Measurements from ENCODE around the gene PNCK.

PNCK gene

GRCh38 chrX:153651540-153652079, 22.0 kb downstream of the PNCK start:
- in situ Hi-C loops (cut with HindIII; ENCODE audit: low sequenced_read_pairs) = no loop called here
- DNase-seq (ENCODE audit: low read depth) = no peak
- H3K4me3 ChIP-seq (ENCODE audit: low read depth, low read length) = no peak overlapping the region
- TF ChIP-seq CTCF (IDR thresholded peaks at IDR 0.05; ENCODE audit: low read depth, low read length, missing control alignments) = peak; percentile 41

- DNase-seq (ENCODE audit: low read depth) = no peak
- no peak overlapping the region for H3K4me3 ChIP-seq (ENCODE audit: low read depth, low read length)
- TF ChIP-seq CTCF (IDR thresholded peaks at IDR 0.05; ENCODE audit: low read depth, low read length, missing control alignments) = no peak
- in situ Hi-C loops (cut with HindIII; ENCODE audit: low sequenced_read_pairs) = no loop called here
Observed at GRCh38 chrX:153650959-153651358, 22.7 kb downstream of the PNCK start.

GRCh38 chrX:153649915-153650782, 23.5 kb downstream of the PNCK start:
- DNase-seq (ENCODE audit: low read depth) = no peak
- no peak for TF ChIP-seq CTCF (IDR thresholded peaks at IDR 0.05; ENCODE audit: low read depth, low read length, missing control alignments)
- in situ Hi-C loops (cut with HindIII; ENCODE audit: low sequenced_read_pairs) = no loop called here
- H3K4me3 ChIP-seq (ENCODE audit: low read depth, low read length) = no peak overlapping the region

GRCh38 chrX:153649178-153649914, 24.3 kb downstream of the PNCK start:
- no peak overlapping the region for H3K4me3 ChIP-seq (ENCODE audit: low read depth, low read length)
- in situ Hi-C loops (cut with HindIII; ENCODE audit: low sequenced_read_pairs) = no loop called here
- DNase-seq (ENCODE audit: low read depth) = no peak
- TF ChIP-seq CTCF (IDR thresholded peaks at IDR 0.05; ENCODE audit: low read depth, low read length, missing control alignments) = no peak

GRCh38 chrX:153648358-153649177, 25.0 kb downstream of the PNCK start:
- no peak for TF ChIP-seq CTCF (IDR thresholded peaks at IDR 0.05; ENCODE audit: low read depth, low read length, missing control alignments)
- H3K4me3 ChIP-seq (ENCODE audit: low read depth, low read length) = no peak overlapping the region
- in situ Hi-C loops (cut with HindIII; ENCODE audit: low sequenced_read_pairs) = no loop called here
- DNase-seq (ENCODE audit: low read depth) = no peak
